Raji (cell line): ENCODE results near the gene LIN7B.

Experiments used
- POLR2A ChIP-seq: IDR thresholded peaks from 2 replicates; pipeline ENCODE4 v1.6.1; 2011; ENCODE audit warnings: low read depth, low read length, control low read depth; ENCODE audit not compliant: insufficient read depth

LIN7B gene

DNA sequence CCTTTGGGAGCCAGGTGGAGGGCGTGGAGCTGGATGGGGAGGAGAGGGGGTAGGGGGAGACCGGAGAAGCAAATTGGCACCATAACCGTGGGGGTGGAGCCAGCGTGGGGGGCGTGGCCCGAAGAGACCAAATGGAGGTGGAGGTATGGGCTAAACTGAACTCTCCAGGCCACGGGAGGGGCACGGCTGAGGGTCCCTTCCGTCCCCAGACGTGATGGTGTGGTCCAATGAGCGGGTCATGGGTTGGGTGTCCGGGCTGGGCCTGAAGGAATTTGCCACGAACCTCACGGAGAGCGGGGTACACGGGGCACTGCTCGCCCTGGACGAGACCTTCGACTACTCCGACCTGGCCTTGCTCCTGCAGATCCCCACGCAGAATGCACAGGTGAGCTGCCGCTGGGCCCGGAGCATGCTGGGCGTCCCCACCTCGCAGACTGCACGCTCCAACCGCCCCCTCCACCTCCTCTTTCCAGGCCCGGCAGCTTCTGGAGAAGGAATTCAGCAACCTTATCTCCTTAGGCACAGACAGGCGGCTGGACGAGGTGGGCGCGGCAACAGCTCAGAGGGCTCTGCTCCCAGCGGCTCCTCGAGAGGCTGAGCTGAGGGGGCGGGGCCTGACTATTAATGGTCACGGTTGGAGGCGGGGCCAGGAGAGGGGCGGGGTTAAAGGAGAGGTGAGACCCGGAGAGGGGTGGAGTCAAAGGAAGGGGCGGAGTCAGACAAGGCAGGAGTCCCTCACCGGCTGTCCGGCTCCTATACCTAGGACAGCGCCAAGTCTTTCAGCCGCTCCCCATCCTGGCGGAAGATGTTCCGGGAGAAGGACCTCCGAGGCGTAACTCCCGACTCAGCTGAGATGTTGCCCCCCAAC is 34.8 kb downstream of the LIN7B start:
- no peak for TF ChIP-seq POLR2A

DNA sequence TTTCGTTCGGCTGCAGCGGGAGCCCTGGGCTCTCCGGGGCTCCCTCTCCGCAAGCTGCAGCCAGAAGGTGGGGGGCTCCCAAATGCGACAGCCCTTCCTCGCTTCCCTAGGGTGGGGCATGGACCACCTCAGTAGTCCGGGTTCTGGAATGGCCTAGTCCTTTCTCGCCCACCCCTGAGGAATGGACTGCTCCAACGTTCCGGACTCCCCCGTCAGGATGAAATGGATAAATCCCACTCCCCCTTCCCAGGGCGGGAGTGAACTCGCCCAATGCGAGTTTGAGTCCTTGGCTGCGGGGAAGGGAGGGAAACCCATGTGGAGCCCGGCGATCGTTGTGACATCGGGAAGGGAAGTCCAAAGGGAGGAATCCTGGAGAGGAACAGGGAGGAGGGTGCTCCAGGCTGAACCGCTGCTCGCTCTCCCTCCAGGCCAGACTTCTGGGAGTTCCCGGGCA is 35.5 kb downstream of the LIN7B start:
- no peak for TF ChIP-seq POLR2A

DNA sequence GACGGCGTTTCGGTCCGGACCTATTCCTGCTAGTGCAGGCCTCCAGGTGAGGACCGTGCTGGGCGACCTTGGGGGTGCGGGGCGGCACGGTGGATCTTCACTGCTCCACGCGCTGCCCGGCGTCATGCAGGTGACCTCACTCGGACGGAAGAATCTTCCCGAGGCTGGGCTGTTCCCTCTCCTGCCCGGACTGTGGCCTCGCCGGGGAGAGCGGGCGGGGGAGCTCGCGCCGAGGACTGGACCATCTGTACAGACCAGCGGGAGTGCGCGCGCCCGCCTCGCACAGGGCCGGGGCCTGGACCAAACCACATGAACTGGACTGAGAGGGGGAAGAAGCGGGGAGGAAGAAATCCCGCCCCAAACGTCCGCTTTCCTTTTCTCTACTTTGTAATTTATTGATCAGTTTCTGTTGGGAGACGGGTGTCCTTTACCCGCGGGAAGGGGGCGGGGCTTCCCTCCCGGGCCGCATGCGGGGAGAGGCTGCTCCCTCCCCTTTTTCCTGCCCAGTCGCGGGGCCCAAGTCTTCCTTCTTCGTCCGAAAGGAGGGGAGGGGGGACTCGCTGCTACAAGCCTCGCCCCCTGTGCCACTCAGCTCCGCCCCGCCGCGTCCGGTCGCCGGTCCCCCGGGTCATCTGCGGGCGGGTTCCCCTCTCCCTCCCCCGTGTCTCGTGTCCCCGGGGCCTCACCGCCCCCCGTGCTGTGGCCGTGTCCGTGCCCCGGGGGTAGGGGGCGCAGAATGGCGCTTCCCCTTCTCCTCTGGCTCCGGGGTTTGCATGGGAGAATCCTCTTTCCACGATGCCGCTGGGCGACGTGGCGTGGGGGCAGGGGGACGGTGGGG is 36.2 kb downstream of the LIN7B start:
- peak; percentile 58 for TF ChIP-seq POLR2A

DNA sequence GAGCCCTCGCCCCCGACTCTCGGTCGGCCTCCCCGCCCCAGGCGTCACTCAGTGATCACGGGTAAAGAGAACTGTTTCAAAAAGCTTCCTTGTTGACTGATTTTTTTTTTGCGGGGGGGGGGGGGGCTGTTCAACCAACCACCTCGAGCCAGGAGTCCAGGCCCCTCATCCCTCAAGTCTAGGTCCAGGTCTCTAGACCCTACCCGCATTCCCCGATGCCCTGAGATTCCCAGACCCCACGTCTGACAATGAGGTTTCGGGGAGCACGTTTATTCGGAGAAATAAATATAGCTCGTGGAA is 36.7 kb downstream of the LIN7B start:
- no peak for TF ChIP-seq POLR2A

GRCh38 chr19:49151267-49152118 is 37.3 kb downstream of the LIN7B start:
- TF ChIP-seq POLR2A: no peak

- no peak for TF ChIP-seq POLR2A
These were observed 38.0 kb downstream of the LIN7B start for GRCh38 chr19:49152119-49152550.

GRCh38 chr19:49153167-49153809 is 39.1 kb downstream of the LIN7B start:
- TF ChIP-seq POLR2A: no peak

DNA sequence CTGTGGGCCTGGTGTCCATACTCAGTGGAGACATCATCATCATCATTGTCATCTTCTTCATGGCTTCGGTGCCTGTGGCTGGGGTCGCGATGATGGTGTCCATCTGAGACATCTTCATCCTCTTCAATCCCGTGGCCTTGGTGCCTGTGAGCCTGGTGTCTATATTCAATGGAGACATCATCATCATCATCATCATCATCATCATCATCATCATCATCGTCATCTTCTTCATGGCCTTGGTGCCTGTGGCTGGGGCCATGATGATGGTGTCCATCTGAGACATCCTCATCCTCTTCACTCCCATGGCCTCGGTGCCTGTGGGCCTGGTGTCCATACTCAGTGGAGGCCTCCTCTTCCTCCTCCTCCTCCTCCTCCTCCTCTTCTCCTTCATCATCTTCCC is 40.1 kb downstream of the LIN7B start:
- no peak for TF ChIP-seq POLR2A

DNA sequence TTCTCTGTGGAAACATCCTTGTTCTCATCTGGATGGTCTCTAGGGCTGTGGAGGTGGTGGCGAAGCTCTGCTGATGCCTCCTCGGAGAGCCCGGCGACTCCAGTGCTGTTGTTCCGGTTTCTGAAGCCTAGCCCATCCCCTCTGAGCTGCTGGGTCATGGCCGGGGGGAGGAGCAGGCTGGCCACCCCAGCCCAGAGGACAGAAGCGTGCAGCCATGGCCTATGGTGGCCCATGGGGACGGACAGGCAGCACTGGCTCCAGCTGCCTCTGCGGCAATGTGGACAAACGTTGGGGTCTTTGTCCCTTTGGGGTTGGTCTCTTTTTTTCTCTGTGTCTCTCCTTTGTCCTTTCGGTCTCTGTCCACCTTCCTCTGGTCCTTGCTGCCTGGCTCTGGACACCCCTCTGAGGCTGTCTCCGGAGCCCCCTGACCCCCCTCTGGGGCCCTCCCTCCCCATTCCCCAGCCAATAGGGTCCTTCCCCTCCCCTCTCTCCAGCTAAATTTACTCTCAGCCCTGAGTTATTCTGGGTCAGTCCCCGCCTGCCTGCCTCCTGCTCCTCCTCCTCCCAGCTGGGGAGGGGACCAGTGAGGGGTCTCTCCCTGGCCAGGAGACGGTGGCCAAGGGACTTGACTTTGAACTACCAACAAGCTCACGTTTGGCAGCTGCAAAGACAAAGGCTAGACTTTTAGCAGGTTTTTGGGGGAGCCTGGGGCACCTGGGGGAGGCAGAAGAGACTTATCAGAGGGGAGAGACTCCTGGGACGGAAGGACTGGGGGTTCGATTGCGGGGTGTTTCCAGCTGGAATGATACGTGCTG is 41.0 kb downstream of the LIN7B start, which contains the start of gene HRC:
TSS of gene HRC (minus strand) at position 392 of the 815 bp plus-strand sequence. CDS start at position 233, 159 bp downstream.
- TF ChIP-seq POLR2A: no peak

- TF ChIP-seq POLR2A: no peak
These were observed 41.7 kb downstream of the LIN7B start for GRCh38 chr19:49155820-49156346.

- TF ChIP-seq POLR2A: no peak
These were observed 43.5 kb downstream of the LIN7B start, which contains the start of gene TRPM4 for GRCh38 chr19:49157445-49158224. Gene TRPM4 (plus strand): TSS chr19:49157792. CDS start chr19:49157867, 75 bp downstream.

- TF ChIP-seq POLR2A: no peak
These were observed 46.5 kb downstream of the LIN7B start for GRCh38 chr19:49160450-49161189.

DNA sequence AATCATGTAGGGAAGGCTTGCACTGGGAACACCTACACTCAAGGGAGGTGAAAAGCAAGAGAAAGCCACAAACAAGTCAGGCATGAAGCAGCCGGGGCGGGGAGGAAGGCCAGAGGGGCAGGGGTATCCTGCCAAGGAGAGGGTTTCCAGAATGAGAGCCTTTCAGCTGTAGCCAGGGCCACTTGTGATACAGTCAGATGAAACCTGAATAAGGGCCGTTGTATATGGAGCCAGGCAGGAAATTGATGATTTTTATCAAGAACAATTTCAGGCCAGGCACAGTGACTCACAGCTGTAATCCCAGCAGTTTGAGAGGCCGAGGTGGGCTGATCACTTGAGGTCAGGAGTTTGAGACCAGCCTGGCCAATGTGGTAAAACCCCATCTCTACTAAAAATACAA is 47.8 kb downstream of the LIN7B start:
- TF ChIP-seq POLR2A: no peak
